GM12801 (cell line): ENCODE data around the gene HOXB1.

Experiments
- TF ChIP-seq, protein P1 (sequence below): IDR thresholded peaks from one replicate; pipeline ENCODE4 v1.5.1; 2011; ENCODE audit warnings: control low read depth; ENCODE audit not compliant: insufficient read length; ENCODE audit errors: extremely low read depth

The HOXB1 gene

DNA sequence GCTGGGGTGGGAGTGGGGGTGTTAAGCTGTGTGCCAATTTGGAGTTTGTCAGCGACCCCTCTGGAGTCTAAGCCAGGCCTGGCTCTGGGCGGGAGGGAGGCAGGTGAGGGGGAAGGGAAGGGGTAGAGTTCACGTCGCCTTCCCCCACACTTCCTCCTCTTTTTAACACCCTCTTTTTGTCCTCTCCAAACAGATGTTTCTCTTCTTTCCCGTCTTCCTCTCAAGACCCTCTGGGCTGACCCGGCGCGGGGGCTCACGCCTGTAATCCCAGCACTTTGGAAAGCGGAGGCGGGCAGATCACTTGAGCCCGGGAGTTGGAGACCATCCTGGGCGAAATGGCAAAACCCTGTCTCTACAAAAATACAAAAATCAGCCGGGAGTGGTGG lies 3.3 kb downstream of the HOXB1 start:
- TF ChIP-seq, protein P1, sequence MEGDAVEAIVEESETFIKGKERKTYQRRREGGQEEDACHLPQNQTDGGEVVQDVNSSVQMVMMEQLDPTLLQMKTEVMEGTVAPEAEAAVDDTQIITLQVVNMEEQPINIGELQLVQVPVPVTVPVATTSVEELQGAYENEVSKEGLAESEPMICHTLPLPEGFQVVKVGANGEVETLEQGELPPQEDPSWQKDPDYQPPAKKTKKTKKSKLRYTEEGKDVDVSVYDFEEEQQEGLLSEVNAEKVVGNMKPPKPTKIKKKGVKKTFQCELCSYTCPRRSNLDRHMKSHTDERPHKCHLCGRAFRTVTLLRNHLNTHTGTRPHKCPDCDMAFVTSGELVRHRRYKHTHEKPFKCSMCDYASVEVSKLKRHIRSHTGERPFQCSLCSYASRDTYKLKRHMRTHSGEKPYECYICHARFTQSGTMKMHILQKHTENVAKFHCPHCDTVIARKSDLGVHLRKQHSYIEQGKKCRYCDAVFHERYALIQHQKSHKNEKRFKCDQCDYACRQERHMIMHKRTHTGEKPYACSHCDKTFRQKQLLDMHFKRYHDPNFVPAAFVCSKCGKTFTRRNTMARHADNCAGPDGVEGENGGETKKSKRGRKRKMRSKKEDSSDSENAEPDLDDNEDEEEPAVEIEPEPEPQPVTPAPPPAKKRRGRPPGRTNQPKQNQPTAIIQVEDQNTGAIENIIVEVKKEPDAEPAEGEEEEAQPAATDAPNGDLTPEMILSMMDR: no peak

DNA sequence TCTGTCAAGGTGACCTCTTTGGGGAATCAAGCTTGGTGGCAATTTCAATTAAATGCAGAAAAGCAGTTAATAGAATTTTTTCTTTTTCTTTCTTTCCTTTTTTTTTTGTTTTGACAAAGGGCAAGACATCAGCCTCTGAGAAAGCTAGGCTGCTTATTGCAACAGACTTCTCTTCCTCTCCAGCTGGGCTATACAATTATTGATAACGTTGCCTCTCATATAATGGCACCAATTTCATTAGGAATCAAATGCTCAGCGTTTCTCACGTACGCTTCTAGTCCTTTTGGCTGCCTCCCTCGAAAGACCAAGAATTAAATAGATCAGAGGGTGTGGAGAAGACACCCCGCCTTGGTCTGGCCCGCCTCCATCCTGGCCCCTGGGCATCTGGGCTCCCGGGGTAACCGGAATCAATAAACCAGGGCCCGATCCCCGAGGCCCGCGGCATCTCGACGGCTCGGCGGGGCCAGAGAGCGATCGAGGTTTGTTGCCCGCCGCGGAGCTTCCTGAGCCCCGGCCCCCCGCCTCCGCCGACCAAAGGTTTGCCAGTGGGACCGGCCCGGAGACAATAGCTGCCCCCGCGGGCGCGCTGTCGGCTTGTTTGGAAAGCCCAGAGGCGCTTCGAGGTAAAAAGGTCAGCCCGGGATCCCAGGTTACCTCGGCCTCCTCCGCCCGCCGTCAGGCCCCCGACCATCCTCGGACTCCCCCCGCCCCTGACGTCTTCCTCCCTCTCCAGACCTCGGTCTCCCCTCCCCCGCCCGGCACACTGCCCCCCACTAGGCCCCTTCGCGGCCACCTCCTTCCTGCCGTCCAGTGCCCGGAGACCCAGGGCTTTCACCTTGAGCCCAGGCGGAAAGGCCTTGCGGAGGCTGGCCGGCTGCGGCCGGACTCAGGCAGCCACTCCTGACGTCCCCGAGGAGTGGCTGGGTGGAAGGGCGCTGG lies 3.9 kb downstream of the HOXB1 start:
- TF ChIP-seq, protein P1: no peak

DNA sequence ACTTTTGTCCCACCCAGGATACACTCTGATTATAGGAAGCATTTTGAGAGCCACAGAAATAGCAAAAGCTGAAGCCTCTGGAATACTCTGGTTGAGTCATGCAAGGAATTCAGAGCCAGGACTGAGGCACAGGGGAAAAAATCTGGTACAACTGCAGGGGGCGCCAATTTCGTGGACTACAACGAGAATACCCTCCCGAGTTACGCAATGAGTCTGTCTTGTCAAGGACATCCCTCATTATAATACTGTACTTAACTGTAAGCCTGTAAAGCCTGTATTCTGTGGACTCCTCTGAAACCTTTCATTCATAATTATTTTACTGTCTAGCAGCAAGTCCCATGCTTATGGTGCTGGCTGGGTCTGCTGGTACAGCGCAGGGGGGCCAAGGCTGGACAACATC lies 7.8 kb downstream of the HOXB1 start:
- TF ChIP-seq, protein P1: no peak

DNA sequence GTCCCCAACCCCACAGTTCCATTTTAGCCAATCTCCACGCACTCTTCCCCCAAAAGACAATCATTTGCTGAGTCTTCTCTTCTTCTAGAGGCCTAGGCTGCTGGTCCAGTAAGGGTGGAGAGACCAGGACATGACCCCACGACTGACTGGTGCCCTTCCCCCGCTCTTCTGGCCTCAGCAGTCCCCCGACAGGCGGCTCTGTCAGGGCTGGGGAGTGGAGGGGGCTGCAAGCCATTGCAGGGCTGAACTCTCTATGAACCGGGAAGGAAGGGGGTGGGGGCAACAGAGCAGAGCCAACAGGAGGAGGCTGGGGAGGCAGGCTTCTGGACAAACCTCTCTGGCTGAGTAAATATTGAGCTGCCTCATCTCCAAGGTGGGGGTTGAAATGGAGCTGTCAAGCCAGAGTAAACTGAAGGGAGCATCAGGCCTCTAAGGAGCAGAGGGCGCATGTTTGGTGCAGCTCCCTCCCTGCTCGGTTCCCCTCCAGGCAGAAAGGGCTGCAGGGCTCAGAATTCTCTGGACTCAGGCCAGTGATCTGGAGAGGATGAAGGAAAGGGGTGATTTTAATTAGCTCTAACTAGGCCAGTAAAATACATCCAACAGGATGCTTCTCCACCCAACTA lies 8.7 kb downstream of the HOXB1 start:
- TF ChIP-seq, protein P1: no peak

DNA sequence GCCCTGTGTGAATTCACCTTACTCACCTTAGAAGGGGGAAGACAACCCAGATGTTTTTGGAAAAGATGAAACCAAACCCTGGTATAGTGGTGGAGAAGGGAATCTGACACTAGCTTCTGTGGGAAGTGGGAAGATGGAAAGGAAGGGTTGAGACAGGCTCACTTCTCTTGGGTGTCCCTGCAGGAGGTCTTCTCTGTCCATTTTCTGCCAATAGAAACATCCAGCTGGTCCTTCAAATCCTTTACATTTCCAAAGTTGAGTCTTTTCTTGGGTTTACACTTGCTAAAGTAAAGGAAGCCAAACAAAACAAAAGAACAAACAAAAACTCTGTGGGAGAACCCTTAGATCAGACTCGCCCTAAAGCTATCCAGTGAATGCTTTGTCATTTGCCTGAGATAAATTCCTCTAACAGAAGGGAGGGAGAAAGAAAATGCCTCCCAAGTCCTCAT lies 10.2 kb downstream of the HOXB1 start:
- TF ChIP-seq, protein P1: no peak

DNA sequence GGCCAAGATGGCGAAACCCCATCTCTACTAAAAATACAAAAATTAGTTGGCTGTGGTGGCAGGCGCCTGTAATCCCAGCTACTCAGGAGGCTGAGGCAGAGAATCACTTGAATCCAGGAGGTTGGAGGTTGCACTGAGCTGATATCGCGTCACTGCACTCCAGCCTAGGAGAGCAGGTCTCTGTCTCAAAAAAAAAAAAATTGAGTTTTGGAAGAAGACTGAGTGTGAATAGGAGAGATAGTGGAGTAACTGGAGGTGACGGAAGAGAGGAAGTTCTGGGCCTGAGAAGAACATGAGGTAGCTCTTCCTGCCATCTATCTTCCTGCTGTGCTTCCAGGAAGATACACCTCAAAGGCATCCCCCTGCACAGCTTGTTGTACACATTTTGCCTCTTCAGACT lies 11.4 kb downstream of the HOXB1 start:
- TF ChIP-seq, protein P1: no peak

DNA sequence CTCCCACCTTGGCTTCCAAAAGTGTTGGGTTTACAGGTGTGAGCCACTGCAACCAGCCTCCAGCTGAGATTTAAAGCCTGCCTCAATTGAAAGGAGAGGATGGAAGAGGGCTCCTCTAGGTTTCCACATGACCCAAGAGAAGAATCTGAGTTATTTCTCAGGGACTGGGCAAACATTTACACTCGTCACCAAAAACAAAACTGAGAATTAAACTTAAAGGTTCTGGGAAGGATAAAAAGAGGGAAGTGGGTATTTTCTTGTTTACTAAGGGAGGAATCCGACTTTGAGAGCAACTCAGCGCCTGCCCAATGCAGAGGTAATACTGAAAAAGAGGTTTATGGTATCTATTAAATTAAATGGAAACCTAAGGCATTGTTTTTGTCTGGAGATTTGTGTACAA lies 13.3 kb downstream of the HOXB1 start:
- TF ChIP-seq, protein P1: no peak
